ENCODE data around the gene MLKL. TPM values are rescaled to one million over a fixed set of nuclear protein-coding genes. Genes with fewer than 3 reads are reported as not detected.

MLKL gene
- polyA plus RNA-seq, 1 donor (not counting 4 experiments of a cell fraction or from before 2014, with no cell fraction given) = 12.5 TPM

GRCh38 chr16:74737521-74737920, 36.9 kb upstream of the MLKL start:
- DNase-seq (ENCODE audit: low read depth, low spot score) (no peak), FAIRE-seq (no peak)
- Histone ChIP-seq H3K4me2 (ENCODE audit: control insufficient read depth, extremely low read depth, insufficient read depth, low read depth, low read length) (peak overlapping the region; percentile 16), H3K9me3 (ENCODE audit: control insufficient read depth, low read depth, low read length) (no peaks in the 10 kb centered on the region), H3K4me1 (ENCODE audit: control insufficient read depth, extremely low read depth, insufficient read depth, low read length) (peaks cover 36% of the 10 kb centered on the region), H3K4me3 (ENCODE audit: control insufficient read depth in 2 of 3, extremely low read depth in 1 of 3, insufficient read depth in 2 of 3, low read depth in 1 of 3, low read length in 3 of 3) (no peak overlapping the region), H3K27me3 (ENCODE audit: control insufficient read depth, extremely low read depth, insufficient read depth, low read length) (no peaks in the 10 kb centered on the region), H3K9ac (ENCODE audit: control insufficient read depth, extremely low read depth, insufficient read depth, low read length) (peak overlapping the region; percentile 22), H3K79me2 (ENCODE audit: control insufficient read depth, insufficient read depth, low read length) (no peaks in the 10 kb centered on the region), H2AFZ (ENCODE audit: control insufficient read depth, low read length) (peak overlapping the region; percentile 44), H3K36me3 (ENCODE audit: control insufficient read depth in 2 of 2, extremely low read depth in 1 of 2, insufficient read depth in 2 of 2, low read length in 2 of 2) (no peaks in the 10 kb centered on the region), H3K27ac (ENCODE audit: control insufficient read depth, insufficient read depth, low read length) (no peak overlapping the region), H3K9me1 (ENCODE audit: control insufficient read depth, extremely low read depth, insufficient read depth, low read length) (no peaks in the 10 kb centered on the region), H4K20me1 (ENCODE audit: control insufficient read depth, extremely low read depth, insufficient read depth, low read length) (no peaks in the 10 kb centered on the region)
- dilution Hi-C loops (cut with MboI; ENCODE audit: extremely low pct_ligation_motif_present, low sequenced_read_pairs) = no loop called here
- TF ChIP-seq CTCF (optimal IDR thresholded peaks at IDR 0.05 in 1 of 3, IDR thresholded peaks at IDR 0.05 in 1 of 3, conservative IDR thresholded peaks at IDR 0.05 in 1 of 3; ENCODE audit: extremely low read depth in 1 of 3, insufficient read depth in 2 of 3, low read length in 3 of 3) = no peak
- TF ChIP-seq EZH2 (IDR thresholded peaks at IDR 0.05; ENCODE audit: low read length) = no peak

GRCh38 chr16:74736531-74737157, 36.0 kb upstream of the MLKL start:
- no peaks in the 10 kb centered on the region for H3K36me3 ChIP-seq (ENCODE audit: control insufficient read depth in 2 of 2, extremely low read depth in 1 of 2, insufficient read depth in 2 of 2, low read length in 2 of 2)
- H3K4me3 ChIP-seq (ENCODE audit: control insufficient read depth in 2 of 3, extremely low read depth in 1 of 3, insufficient read depth in 2 of 3, low read depth in 1 of 3, low read length in 3 of 3) = no peak overlapping the region
- no peaks in the 10 kb centered on the region for H3K9me3 ChIP-seq (ENCODE audit: control insufficient read depth, low read depth, low read length)
- H3K79me2 ChIP-seq (ENCODE audit: control insufficient read depth, insufficient read depth, low read length) = no peaks in the 10 kb centered on the region
- H3K4me2 ChIP-seq (ENCODE audit: control insufficient read depth, extremely low read depth, insufficient read depth, low read depth, low read length) = no peak overlapping the region
- DNase-seq (ENCODE audit: low read depth, low spot score) = no peak
- H3K27me3 ChIP-seq (ENCODE audit: control insufficient read depth, extremely low read depth, insufficient read depth, low read length) = no peaks in the 10 kb centered on the region
- H4K20me1 ChIP-seq (ENCODE audit: control insufficient read depth, extremely low read depth, insufficient read depth, low read length) = no peaks in the 10 kb centered on the region
- H3K9ac ChIP-seq (ENCODE audit: control insufficient read depth, extremely low read depth, insufficient read depth, low read length) = no peak overlapping the region
- dilution Hi-C loops (cut with MboI; ENCODE audit: extremely low pct_ligation_motif_present, low sequenced_read_pairs) = no loop called here
- H2AFZ ChIP-seq (ENCODE audit: control insufficient read depth, low read length) = no peak overlapping the region
- peaks cover 32% of the 10 kb centered on the region for H3K4me1 ChIP-seq (ENCODE audit: control insufficient read depth, extremely low read depth, insufficient read depth, low read length)
- H3K27ac ChIP-seq (ENCODE audit: control insufficient read depth, insufficient read depth, low read length) = no peak overlapping the region
- FAIRE-seq = peak; percentile 49
- H3K9me1 ChIP-seq (ENCODE audit: control insufficient read depth, extremely low read depth, insufficient read depth, low read length) = no peaks in the 10 kb centered on the region
- TF ChIP-seq EZH2 (IDR thresholded peaks at IDR 0.05; ENCODE audit: low read length) = no peak
- TF ChIP-seq CTCF (optimal IDR thresholded peaks at IDR 0.05 in 1 of 3, IDR thresholded peaks at IDR 0.05 in 1 of 3, conservative IDR thresholded peaks at IDR 0.05 in 1 of 3; ENCODE audit: extremely low read depth in 1 of 3, insufficient read depth in 2 of 3, low read length in 3 of 3) = no peak

Measured in keratinocyte (primary cell).